ENCODE results near the gene OR5B3.
"Not testable (repeated sequence)": the region's sequence is repeated elsewhere in the genome, so short reads cannot be mapped to it uniquely, and the experiment has no call there.

OR5B3 gene

GRCh38 chr11:58406774-58407173 lies at the start of gene OR5B3:
TSS of gene OR5B3 (minus strand) at chr11:58406874. CDS start at chr11:58403409, 3,465 bp downstream.
- no peak for ATAC-seq

GRCh38 chr11:58451585-58451984 lies 44.9 kb upstream of the OR5B3 start:
- no peak for ATAC-seq

- no peak for ATAC-seq
These were observed 39.6 kb upstream of the OR5B3 start for GRCh38 chr11:58446294-58446693.

- no peak for ATAC-seq
These were observed 37.6 kb upstream of the OR5B3 start for GRCh38 chr11:58444300-58444699.

GRCh38 chr11:58442136-58442535 lies 35.5 kb upstream of the OR5B3 start, which contains the start of gene OR5B12:
TSS of gene OR5B12 (minus strand) at chr11:58442236. CDS start at chr11:58440151, 2,085 bp downstream.
- ATAC-seq, result no peak

- no peak for ATAC-seq
These were observed 31.8 kb upstream of the OR5B3 start for GRCh38 chr11:58438486-58438885.

GRCh38 chr11:58434217-58434616 lies 27.5 kb upstream of the OR5B3 start:
- ATAC-seq, result no peak

GRCh38 chr11:58433638-58434203 lies 27.0 kb upstream of the OR5B3 start:
- ATAC-seq, result no peak

- ATAC-seq, result no peak
These were observed 22.6 kb upstream of the OR5B3 start for GRCh38 chr11:58429273-58429672.

GRCh38 chr11:58428021-58428420 lies 21.3 kb upstream of the OR5B3 start, which contains the start of gene OR5B2:
TSS of gene OR5B2 (minus strand) at chr11:58428121. CDS start at chr11:58423261, 4,860 bp downstream.
- no peak for ATAC-seq

- ATAC-seq, result not testable (repeated sequence)
These were observed 7.1 kb downstream of the OR5B3 start for GRCh38 chr11:58399622-58400021.

GRCh38 chr11:58395581-58395980 lies 11.1 kb downstream of the OR5B3 start:
- ATAC-seq, result no peak

- ATAC-seq, result no peak
These were observed 12.5 kb downstream of the OR5B3 start for GRCh38 chr11:58394195-58394594.

GRCh38 chr11:58392746-58393145 lies 13.9 kb downstream of the OR5B3 start:
- no peak for ATAC-seq

GRCh38 chr11:58391879-58392278 lies 14.8 kb downstream of the OR5B3 start:
- ATAC-seq, result peak in 1 of 2 donors; percentile 55

- ATAC-seq, result no peak
These were observed 16.1 kb downstream of the OR5B3 start for GRCh38 chr11:58390551-58391063.

- no peak for ATAC-seq
These were observed 47.7 kb downstream of the OR5B3 start, which contains the start of gene OR5B17 for GRCh38 chr11:58358969-58359368. TSS of gene OR5B17 (minus strand) at chr11:58359069. CDS start at chr11:58359069, 0 bp downstream.

- ATAC-seq, result no peak
These were observed 51.9 kb downstream of the OR5B3 start for GRCh38 chr11:58354727-58355126.

Data from activated CD4-positive, CD25-positive, alpha-beta regulatory T cell treated with anti-CD3 and anti-CD28 coated beads, Interleukin-2, amount 50 U/mL, for 24 hours (primary cell).